Measurements from ENCODE around the gene PRAC2. TPM values are rescaled to one million over a fixed set of nuclear protein-coding genes. Genes with fewer than 3 reads are reported as not detected.

PRAC2 gene
- total RNA-seq, 1 donor from 2014 or later, result not detected

- intact Hi-C loops (cut with micrococcal nuclease), result loop anchor here (10.0 kb wide), 1 partner anchor 762 kb away; the partner anchor contains the start of gene NGFR
These were observed 10.0 kb downstream of the PRAC2 start for GRCh38 chr17:48732688-48733629.

DNA sequence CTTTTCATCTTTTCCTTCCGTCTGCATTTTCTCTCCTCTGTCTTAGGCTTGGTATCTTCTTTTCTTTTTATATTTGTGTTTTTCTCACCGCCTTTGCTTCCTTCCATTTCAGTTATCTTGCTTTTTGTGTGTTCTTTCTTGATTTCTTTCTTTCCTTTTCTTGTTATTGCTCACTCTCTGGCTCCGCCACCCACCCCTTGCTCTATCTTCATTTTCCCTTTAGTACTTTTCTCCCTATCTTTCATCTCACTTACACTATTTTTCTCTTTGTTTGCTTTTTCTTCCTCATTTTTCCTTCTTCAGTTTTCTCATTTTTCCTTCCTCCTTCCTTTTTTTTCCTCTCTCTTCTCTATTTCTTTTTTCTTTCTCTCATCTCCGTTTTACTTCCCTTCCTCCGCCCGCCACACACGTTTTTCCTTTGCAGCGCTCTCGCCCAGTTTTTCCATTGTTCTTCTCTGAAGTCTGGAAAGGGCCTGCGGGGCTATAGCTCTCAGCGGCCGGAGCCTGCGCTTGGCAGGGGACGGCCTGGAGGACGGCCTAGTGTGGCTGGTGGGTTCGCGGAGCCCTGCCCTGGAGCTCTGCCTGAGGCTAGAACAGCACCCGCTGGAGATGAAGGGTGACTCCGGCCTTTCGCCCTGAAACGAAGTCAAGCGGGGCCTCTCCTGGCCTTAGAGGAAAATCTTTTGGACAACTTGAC, 10.8 kb downstream of the PRAC2 start:
- intact Hi-C loops (cut with micrococcal nuclease), result loop anchor here (10.0 kb wide), 1 partner anchor 761 kb away; the partner anchor contains the start of gene NGFR

DNA sequence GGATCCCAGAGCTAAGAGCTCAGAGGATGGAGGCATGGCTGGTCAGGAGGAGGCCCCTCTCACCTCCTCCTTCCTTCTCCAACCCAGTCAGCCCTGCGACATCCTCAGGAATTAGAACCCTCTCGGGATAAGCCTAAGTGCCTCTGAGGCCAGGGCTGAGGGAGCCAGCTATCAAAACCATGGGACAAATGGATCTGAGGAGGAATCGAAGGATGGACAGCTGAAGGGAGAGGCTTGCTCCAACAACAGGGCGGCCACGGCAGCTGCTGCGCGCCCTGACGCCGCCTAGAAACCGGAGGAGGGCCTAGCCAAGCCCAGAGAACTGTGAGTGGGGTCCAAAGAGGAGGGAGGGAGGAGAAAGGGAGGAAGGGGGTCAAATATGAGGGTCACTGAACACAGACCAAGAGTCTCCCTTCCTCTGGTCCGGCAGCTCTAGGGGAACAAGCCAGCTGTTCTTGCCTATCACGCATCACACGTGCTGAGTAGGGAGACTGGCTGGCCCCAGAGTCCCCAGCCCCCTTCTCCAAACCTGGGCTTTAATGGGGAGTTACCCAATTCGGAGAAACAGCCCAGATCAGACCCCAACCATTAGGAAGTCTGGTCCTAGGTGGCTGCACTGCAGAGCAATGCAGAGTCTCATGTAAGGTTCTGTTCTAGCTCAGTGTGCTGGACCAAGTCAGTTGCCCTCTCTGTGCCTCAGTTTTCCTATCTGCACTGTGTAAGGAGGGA, 11.5 kb downstream of the PRAC2 start:
- intact Hi-C loops (cut with micrococcal nuclease), result loop anchor here (10.0 kb wide), 1 partner anchor 760 kb away; the partner anchor contains the start of gene NGFR

DNA sequence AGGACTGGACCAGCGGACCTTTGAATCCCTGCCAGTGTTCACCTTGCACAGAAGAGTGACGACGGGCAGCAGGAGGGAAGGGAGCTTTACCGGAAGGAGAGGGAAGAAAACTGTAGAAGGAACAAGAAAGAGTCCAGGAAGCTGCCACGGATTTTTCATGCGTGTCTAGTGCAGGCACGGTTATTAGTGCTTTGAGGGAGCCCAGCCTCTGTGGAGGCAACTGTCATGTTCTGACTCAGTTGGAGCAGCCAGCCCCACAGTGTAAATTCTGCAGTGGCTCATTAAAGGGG, 12.0 kb downstream of the PRAC2 start:
- intact Hi-C loops (cut with micrococcal nuclease), result loop anchor here (10.0 kb wide), 1 partner anchor 760 kb away; the partner anchor contains the start of gene NGFR

DNA sequence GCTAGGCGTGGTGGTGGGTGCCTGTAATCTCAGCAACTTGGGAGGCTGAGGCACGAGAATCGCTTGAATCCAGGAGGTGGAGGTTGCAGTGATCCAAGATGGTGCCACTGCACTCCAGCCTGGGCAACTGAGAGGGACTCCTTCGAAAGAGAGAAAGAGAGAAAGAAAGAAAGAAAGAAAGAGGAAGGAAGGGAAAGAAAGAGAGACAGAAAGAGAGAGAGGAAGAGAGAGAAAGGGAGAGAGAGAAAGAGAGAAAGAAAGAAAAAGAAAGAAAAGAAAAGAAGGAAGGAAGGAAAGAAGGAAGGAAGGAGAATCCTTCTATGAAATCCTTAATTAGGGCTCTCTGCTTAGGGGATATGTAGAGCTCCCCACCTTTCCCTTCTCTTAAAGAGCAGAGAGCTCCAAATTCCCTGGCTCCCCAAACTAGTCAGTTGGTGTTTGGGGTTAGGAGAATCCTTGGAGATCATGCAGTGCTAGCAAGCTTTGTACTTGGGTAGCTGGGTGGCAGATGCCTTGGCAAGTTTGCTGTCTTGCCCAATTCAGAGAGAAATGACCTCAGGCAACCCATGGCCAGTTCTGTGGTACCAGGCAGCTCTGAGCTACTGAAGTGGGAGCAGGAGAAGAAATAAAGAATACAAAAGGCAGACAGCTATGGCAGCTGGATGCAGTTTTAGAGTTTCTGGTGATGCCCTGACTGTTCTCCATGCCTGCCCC, 14.5 kb downstream of the PRAC2 start:
- intact Hi-C loops (cut with micrococcal nuclease), result loop anchor here (10.0 kb wide), 1 partner anchor 757 kb away; the partner anchor contains the start of gene NGFR

GRCh38 chr17:48738424-48738802, 15.4 kb downstream of the PRAC2 start:
- intact Hi-C loops (cut with micrococcal nuclease), result loop anchor here (10.0 kb wide), 1 partner anchor 756 kb away; the partner anchor contains the start of gene NGFR

DNA sequence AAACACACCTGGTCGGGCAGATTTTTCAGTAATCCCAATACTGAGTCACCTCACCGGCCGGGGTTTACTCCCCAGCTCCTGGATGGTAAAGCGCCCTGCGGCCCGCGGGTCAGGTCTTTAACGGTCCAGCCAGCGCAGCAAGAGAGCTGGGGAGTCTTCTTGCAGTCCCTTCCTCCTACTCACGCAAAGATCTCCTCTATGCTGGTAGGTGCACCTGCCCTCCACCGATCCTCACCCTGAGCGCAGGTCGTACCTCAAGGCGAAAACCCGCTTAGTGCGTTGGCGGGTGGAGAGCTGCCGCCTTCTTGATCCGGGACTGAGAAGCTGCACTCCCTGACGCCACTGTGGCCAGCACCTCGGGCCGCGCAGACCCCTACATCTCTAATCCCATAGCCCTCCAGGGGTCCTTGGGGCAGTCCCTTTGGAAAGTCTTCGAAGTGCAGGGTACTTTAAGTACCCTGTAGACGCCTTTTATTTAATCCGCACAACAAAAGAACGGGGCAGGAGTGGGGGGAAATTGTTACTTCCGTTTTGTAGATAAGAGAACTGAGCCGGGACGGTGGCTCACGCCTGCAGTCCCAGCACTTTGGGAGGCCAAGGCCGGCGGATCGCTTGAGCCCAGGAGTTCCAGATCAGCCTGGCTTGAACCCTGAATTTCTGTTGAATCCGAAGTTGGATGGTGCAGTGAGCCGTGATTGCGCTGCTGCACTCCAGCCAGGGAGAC, 16.0 kb downstream of the PRAC2 start:
- intact Hi-C loops (cut with micrococcal nuclease), result loop anchor here (1.0 to 10.0 kb wide), 2 partner anchors 10 to 756 kb away; partner anchors contain the start of gene NGFR

GRCh38 chr17:48740537-48740936, 17.6 kb downstream of the PRAC2 start:
- intact Hi-C loops (cut with micrococcal nuclease), result no loop called here

GRCh38 chr17:48745381-48746275, 22.6 kb downstream of the PRAC2 start:
- intact Hi-C loops (cut with micrococcal nuclease), result loop anchor here (2.0 kb wide), 1 partner anchor 21 kb away; no protein-coding TSS in a partner anchor

GRCh38 chr17:48746916-48747444, 24.0 kb downstream of the PRAC2 start:
- intact Hi-C loops (cut with micrococcal nuclease), result loop anchor here (2.0 kb wide), 1 partner anchor 22 kb away; no protein-coding TSS in a partner anchor

DNA sequence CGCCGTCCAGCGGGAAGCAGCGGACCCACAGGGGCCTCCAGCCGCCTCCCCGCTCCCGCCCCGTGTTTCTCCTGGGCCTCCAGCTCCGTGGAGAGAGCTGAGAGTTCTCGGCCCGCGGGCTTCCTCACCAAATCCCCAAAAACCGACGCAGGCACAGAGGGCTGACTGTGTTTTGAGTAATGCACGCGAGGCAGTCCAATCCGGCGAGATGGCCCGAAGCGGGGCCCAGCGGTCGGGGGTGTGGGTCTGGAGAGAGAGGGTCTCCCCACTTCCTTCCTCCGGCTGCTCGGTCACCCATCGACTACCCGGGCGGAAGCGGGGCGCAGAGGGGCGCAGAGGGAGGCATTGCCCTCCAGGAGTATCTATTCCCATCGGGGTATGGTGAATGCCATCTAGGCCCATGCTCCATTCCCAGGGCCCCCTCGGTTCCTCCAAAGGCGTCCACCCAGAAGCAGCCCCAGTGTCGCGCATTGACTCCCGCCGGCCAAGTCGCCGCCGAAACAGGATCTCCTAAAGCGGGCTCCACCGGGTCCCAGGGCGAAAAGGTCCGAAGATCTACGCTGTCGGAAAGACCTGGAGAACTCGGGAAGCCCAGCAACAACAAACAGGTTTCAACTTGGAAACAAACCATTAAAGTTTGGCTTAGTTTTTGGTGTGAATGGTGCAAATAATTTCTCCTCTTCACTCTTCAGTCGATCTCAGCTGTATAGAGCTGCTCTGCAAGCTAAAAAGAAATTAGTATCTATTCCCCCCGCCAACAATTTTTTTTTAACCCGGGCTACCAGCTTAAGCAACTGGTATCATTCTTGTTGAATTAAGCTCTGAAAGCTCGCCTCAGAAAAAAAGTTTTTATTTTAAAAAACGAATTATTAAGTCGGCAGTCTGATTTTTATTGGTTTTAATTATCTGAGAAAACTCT, 24.7 kb downstream of the PRAC2 start:
- intact Hi-C loops (cut with micrococcal nuclease), result loop anchor here (2.0 kb wide), 2 partner anchors 23 to 135 kb away; no protein-coding TSS in a partner anchor

DNA sequence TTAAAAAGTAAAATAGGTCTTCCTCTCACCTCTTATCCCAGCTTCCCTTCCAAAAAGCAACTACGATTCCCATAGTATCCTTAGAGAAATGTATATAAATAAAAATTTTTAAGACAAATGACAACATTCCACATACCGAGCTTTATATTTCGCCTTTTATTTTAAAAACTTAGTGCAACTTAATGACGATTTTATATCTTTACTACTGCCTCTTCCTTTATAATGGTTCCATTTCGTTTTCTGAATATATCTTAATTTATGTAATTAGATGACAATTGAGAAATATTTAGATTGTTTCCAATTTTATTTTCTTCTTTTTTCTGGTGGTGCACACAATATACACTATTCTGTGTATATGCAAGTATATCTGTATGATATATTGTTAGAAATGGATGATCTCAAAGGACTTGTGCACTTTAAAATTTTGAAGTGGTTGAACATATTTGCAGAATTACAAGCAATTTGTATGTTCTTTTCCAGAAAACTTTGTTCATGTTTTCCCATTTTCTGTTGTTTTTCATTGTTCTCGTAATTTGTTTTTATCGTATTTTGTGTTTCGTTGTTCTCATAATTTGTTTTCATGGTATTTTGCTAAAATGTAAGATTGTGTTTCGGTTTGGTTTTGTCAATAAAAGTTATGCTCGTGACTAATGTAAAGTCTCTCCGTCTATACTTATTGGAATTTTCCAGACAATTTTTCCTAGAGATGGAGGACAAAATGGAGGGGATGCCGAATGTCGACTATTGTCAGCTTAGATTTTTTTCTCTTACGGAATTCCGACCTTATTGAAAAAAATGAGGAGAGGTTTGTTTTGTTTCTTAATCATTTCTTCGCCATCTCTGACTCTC, 26.0 kb downstream of the PRAC2 start:
- intact Hi-C loops (cut with micrococcal nuclease), result loop anchor here (1.0 to 2.0 kb wide), 2 partner anchors 10 to 136 kb away; no protein-coding TSS in a partner anchor

DNA sequence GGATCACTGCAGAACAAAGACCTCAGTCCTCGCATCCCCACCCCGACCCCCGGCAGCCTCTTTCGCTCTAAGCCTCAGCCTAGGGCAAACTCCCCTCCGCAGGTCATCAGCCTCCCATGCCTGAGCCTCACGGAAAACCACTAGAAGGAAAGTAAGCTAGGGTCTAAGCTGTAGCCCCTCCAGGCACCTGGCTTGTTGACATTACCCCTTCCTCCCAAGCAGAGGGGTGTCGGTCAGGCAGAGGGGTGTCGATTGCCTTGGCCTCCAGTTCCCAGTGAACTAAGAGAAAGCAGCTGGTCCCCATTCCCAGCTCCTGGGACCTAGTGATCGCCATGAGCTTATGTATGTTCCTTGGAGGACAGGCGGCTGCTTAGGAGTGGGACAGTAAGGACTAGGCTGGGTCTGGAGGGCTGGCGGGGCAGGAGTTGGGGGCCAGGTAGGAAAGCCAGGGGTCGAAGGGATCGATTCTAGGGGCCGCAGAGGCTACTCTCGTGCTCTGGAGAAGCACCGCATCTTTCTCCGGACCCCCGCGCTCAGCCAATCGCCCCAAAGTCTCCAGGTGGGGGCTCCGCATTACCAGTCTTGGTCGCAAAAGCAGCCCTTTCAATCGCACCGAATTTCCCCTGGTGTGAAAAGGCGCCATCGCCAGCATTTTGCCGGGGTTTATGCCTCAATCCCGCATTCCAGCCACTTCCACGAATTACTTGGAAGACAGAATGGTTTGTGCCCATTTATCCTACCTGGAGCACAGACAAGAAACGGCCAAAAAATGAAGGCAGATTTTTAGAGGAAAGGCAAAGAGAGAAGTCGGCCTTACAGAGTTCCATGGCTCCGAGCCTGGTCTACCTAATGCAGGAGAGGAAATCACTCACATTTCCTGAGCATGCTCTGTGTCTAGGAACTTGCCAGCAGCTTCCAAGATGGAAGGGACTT, 26.9 kb downstream of the PRAC2 start:
- intact Hi-C loops (cut with micrococcal nuclease), result loop anchor here (1.0 to 2.0 kb wide), 2 partner anchors 11 to 137 kb away; no protein-coding TSS in a partner anchor

DNA sequence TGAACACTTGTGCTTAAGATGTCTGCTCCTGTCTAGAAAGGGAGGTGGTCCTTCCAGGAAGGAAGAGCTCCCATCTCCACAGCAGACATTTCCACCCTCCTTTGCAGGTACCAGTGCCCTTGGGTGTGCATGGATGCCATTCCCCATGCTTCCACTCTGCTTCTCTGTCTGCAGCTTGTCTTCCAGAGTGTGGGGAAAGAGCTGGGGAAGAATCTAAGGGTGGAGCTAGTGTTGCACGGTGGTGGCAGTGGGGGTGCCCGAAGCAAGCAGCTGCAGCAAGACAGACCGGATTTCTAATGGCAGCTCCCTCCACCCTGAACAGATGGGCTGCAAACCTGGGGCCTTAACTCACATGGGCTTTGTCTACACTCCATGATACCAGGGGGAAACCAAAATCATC, 28.2 kb downstream of the PRAC2 start:
- intact Hi-C loops (cut with micrococcal nuclease), result no loop called here

DNA sequence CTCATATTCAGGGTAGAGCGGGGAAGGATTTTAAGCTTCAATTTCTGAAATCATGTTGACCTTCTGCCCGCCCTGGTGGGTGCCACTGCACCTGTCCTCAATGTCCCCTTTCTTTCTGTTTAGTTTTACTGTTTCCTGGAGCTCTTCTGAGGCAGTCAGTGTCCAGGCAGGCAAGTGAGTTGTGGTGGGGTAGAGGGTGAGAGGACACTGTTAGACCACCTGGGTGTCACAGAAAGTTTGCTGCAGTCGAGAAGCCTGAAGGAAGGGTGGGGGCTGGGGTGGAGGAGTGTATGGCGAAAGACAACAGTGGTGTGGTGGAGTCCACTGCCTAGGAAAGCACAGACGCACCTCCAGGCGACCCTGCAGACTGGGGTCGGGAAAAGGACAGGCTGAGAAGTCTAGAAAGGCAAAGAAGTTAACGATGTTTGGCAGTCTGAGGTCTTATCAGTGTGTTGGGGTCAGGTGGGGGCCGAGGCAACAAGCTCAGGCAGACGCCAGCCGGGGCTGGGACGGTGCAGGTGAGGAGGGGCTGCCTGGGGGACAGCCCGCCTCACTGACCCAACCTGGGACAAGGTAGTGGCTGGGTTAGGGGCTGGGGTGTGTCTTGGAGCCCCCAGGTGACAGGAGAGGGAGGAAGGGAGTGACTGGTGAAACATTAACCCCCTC, 28.9 kb downstream of the PRAC2 start:
- intact Hi-C loops (cut with micrococcal nuclease), result no loop called here
